ENCODE measurements around the gene CSMD2.

DNA sequence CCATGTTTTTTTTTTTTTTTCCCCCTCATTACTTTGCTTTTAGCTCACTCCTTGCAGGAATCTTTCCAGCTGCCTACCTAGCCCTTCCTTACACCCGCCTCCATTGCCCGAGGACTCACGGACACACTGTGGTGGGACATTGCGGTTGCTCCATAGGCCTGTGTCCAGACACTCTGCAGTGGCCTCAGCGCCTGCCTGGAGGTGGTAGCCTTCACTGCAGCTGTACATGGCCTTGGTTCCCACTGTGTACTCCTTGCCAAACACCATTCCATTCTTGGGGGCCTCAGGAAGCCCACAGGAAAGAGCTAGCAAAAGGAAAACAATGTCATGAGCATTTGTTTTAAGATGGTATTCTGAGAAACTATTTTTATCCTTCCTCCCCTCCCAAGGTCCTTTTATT, 592.6 kb downstream of the CSMD2 start:
- TF ChIP-seq EZH2 (optimal IDR thresholded peaks at IDR 0.05; ENCODE audit: low read depth, low read length) (no peak), EZH2phosphoT487 (IDR thresholded peaks at IDR 0.05; ENCODE audit: low read length) (no peak)
- TF ChIP-seq, protein P1, sequence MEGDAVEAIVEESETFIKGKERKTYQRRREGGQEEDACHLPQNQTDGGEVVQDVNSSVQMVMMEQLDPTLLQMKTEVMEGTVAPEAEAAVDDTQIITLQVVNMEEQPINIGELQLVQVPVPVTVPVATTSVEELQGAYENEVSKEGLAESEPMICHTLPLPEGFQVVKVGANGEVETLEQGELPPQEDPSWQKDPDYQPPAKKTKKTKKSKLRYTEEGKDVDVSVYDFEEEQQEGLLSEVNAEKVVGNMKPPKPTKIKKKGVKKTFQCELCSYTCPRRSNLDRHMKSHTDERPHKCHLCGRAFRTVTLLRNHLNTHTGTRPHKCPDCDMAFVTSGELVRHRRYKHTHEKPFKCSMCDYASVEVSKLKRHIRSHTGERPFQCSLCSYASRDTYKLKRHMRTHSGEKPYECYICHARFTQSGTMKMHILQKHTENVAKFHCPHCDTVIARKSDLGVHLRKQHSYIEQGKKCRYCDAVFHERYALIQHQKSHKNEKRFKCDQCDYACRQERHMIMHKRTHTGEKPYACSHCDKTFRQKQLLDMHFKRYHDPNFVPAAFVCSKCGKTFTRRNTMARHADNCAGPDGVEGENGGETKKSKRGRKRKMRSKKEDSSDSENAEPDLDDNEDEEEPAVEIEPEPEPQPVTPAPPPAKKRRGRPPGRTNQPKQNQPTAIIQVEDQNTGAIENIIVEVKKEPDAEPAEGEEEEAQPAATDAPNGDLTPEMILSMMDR (IDR thresholded peaks at IDR 0.05; ENCODE audit: low read length), result no peak

Data from MM.1S (cell line).